ENCODE measurements around the gene RPS6KA2.
A peak's percentile ranks its signal among the peaks of the same experiment; 100 is the strongest.
"Not testable (repeated sequence)": the region's sequence is repeated elsewhere in the genome, so short reads cannot be mapped to it uniquely, and the experiment has no call there.

The RPS6KA2 gene

DNA sequence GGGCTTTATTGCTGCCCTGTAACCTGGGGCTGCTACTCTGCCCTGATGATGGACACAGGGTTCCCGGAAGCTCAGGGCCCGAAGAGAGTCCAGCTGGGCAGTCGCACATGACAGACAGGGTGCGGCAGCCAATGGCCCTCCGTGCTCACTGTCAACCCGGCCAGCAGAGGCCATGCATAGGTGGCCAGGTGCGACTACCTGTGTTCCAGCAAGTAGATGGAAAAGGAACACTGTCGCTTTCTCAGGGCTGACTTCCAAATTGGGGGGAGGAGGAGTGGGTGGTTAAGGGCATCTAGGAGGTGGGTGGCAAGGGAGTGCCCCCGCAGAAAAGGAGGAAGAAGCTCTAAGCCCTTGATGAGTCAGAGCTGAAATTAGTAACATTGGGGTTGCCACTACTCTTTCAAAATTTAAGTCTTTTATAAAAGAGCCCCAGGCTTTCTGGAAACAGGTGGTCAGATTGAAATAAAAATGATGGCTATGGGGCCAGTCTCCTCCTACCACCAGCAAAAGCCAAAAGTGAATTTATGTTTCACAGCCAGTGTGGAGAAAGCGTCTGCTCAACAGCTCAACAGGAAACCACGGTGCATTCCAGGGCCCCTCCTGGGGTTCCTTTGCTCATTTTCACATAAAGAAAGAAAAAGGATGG is 38.2 kb downstream of the RPS6KA2 start:
- no peak for DNase-seq

DNA sequence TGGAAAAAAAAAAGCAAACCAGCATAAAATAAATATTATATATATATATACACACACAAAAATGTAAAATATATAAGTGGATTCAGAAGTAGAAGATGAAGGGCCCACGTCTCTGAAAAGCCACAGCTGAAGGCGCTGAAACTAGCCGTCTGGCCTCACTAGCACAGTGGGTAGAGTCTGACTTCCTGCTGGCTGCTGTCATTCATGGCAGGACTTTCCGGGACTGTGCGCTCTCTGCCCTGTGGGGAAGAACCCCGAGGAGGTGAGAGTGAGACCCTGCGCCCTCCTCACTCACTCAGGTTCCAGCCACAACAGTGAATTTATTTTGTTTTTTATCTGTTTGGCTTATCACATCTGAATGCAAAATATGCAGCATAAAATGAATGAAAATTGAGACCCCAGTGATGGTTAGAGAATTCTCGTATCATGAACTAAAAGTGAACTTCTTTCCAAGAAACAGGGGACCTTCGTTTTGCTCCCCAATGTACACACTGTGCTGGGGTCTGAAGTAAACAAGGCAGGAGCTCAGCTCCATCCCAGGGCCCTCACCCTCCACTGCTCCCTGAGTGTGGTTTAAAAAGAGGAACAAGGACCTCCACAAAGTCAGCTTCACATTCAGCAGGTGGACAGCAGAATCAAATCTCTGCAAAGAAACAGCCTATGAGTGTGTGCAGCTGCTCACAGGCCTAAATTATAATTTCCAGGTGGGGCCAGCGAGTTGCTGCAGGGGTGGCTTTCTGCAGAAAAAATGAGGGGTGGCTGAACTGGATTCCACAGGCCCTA is 39.2 kb downstream of the RPS6KA2 start:
- DNase-seq = no peak

DNA sequence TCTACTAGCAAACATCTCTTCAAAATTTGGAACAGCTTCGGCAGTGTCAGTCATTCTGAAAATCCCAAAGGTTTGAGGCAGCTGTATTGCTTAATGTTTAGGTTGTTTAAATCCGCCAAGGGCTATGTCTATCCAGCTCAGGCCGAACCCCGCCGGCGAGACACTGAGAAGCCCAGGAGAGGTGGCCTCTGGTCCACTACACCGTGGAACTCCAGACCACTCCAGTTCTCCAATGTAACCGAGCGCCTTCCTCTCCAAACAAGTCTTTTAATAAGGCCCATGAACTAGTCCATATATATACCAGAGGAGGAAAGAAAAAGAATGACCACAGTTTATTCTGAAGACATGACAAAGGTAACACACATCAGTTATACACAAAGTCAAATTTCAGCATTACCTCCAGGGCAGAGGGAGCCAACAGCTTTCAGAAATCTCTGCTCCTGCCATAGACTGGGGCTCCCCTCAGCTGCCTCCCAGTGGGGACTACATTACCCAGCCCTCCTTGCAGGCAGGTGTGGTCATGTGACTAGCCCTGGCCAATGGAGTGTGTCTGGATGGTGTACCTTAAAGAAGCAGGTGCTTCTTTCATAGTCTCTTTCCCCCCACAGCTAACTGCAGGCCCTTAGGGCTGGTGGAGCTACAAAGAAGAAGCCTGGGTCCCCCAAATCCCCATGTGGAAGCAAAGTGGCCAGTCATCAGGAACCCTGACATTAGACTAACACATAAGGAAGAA is 40.5 kb downstream of the RPS6KA2 start, which contains the start of gene RAMACL:
Gene RAMACL, minus strand, starts transcription at position 255 of the 733 bp plus-strand sequence. Its CDS starts 201 bp downstream, at position 54.
- peak; percentile 67 for DNase-seq

DNA sequence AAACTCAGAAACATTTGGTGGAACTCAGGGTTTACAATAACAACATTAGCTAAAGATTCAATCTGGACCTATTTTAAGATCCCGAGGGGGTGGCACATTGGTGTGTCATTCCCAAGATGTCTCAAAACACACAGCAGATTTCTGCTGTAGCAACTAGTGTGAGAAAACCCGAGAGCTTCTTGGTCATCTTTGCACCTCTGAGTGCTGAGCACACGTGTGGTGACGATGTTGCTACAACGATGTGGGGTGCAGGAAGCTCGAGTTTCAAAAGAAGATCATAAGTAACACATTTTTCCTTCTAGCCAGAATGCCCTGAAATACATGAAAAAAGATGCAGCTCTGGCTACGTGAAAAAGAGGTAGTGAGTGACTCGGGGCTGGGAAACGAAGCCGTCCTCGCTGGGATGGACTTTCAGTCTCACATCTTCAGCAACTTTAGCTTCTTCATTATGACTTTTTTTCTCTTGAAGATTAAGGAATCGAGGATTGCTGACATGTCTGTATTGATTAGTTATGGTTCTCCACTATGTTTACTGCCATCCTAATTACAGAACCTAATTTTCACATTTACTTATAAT is 42.1 kb downstream of the RPS6KA2 start:
- no peak for DNase-seq

- DNase-seq = no peak
Observed at GRCh38 chr6:166584155-166584554, 42.9 kb downstream of the RPS6KA2 start.

DNA sequence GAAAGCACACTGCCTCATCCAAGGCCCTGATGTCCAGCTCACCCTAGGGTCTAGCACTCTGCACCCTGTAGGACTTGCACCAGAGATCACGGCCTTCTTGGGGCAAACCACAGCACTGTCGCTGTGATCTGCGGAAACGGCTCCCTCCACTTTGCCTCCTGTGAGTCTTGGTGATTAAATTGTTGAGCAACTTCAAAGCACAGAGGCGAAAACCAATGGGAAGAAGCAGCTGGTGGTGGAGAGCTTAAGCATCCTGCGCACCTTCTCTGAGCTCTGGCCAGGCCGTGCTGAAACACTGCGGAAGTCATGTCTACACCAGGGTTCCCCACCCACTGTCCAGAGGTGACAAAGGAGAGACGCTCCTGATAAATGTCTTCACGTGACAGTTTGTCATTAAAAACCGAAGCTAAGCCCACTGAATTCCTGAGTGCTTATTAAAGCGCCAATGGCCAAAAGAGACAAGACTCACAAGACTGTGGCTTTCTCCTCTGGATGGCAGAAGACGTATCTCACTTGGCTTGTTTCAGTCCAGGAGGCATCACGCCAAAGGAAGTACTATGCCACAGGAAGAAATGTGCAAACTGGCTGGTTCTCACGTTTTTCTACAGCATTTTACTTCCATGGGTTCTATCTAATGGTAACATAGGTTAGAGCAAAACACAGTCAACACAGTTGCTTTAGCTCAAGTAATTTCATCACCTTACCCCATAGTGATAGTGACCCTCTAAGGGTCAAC is 43.7 kb downstream of the RPS6KA2 start:
- DNase-seq = no peak

DNA sequence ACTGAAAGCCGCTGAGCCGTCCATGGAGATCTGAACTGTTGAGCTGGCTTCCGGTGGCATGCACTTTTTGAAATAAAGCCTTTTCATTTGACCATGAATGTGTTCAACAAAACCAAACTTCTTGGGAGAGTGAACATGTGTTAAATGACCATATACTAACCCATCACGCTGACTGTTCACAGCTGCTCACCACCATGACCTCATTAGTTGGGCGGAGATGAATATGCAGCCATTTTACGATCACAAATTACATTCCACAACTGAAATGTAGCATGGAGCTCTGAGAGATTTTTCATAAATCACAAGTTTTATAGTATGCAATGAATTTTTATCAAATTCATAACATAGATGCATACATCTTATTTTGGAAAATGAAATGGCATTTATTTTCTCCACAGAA is 44.8 kb downstream of the RPS6KA2 start:
- DNase-seq = no peak

- DNase-seq = not testable (repeated sequence)
Observed at GRCh38 chr6:166581801-166582200, 45.2 kb downstream of the RPS6KA2 start.

- DNase-seq = no peak
Observed at GRCh38 chr6:166581091-166581511, 46.0 kb downstream of the RPS6KA2 start.

- DNase-seq = no peak
Observed at GRCh38 chr6:166580076-166581050, 46.7 kb downstream of the RPS6KA2 start.

DNA sequence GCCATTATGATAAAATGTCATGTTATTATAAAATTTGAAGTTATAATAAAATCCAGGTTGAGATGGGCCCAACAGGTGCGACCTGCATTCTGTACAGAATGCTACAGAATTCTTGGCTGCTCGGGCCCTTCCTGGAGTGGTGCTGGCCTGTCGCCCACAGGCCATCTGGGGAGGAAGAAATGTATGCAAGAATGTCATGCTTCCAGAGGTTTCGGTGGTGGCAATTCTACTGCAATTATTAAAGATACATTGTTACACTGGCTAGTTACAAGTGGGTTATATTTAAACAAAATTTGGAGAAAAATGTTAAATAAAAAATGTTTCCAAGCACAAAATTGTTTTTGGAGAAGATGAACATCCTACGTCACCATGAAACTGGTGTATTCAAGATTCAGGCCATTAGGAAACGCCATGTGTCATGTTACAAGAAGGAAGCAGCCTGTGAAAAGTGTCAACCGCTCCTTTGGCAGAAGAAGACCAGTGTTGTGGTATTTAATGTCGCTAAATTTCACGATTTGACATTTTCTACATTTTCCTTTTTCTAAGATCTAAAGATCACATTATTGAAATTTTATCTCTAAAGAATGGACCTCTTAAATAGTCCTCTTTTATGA is 47.7 kb downstream of the RPS6KA2 start:
- DNase-seq = no peak

DNA sequence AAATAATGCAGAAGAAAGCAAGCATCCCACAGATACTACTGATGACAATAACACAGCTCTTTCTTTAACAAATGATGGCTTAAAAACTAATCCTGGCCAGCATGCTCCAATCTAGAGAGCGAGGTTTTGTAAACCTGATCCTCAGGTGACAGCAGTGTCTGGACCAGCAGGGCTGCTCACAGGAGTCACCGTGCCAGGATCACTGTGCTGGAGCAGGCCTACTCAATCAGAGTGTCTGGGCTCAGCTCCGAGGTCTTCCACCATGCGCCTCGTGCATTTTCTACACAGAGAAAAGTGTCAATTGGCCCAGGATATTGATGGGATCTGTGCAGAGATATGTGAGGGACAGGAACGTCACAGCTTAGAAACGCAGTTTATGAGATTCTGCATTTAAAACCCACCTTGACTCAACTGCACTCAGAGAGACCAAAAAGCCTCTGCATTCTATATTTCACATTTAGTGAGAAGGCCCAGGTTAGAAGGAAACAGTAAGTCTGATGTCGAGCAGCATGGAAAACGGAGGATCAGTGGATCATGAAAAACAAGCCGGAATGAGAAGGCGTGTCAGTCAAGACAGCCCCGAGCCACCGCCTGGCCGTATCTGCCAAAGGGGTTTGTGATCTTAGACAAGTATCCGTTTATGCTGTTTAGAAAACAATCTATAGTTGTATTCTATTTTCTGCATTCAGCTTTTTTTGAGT is 48.4 kb downstream of the RPS6KA2 start:
- DNase-seq = no peak

- DNase-seq = no peak
Observed at GRCh38 chr6:166575205-166575604, 51.8 kb downstream of the RPS6KA2 start.

- no peak for DNase-seq
Observed at GRCh38 chr6:166573511-166574216, 53.4 kb downstream of the RPS6KA2 start.

DNA sequence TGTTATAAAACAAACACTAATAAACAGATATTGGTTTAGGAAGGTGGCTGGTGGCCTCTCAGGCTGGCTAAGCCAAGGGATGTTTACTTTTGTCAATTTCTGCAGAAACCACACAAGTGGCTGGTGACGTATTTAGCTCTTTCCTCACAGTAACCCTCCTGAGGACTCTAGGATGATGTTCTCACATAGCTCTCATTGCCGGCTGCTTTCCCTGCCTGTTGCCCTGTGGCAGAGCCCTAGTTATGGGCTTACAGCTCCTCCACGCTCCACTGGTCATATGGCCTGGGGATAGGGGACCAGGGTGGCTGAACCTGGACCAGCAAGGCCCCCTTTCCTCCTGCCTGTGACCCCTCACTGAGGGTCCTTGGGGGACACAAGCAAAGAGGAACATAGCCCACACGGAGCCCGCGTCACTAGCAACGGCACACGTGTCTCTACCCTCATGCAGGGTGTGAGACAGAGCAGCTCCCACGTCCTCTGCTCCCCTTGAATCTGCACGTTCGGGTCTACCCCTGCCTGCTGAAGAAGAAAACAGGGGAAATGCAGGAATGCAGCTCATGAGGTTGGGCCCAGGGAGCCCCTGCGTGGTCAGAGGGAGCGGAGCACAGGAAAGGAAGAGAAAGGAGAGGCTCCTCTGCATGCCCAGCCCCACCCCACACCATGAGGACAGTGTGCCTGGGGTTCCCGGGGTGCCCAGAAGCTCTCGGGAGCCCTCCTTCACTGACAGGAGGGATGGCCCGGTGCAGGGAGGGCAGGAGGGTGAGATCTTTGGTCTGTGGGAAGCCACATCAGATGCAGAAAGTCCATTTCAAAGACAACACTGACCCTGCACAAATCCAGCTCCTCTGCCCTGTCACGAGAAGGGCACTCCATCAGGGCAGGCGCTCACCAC is 54.4 kb downstream of the RPS6KA2 start:
- DNase-seq = no peak

- DNase-seq = no peak
Observed at GRCh38 chr6:166570929-166571713, 55.9 kb downstream of the RPS6KA2 start.

DNA sequence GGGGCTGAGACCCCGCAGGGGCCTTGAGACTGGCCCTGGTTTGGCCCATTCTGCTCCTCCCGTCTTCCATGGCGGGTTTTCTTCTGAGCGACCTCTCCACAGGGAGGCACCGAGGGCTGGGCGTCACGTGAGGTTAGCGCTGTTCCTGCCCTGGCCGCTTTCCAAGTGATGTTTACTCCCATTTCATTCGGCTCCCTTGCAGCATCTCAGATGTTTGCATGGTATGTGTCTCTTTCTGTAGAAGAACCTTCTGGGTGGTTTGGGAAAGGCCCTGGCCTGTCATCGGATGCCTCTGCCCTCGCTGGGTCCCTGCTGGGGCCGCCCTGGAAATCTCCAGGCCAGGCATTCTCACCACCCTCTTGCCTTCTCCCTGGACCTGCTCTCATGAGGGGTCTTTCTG is 57.8 kb downstream of the RPS6KA2 start:
- no peak for DNase-seq

- no peak for DNase-seq
Observed at GRCh38 chr6:166567813-166568212, 59.2 kb downstream of the RPS6KA2 start.

Measured in CD4-positive, alpha-beta T cell treated with Interleukin-15 for 1 hour (primary cell).